H9 (cell line): Measurements from ENCODE around the gene TPSB2. TPM values are rescaled to one million over a fixed set of nuclear protein-coding genes. Genes with fewer than 3 reads are reported as not detected.

Experiments used
- DNase-seq: peaks from one replicate; pipeline ENCODE4 v3.0.0-alpha.2; 2017
- H2AFZ ChIP-seq: one replicate; pipeline ENCODE4 v1.6.1; 2013; ENCODE audit warnings: mild to moderate bottlenecking, low read length, control low read depth, moderate library complexity
- H2AK5ac ChIP-seq: 2 replicates; pipeline ENCODE4 v1.6.1; 2013; ENCODE audit warnings: low read length, control low read depth, mixed read lengths; ENCODE audit not compliant: insufficient read length
- H2BK120ac ChIP-seq: one replicate; pipeline ENCODE4 v1.6.1; 2013; ENCODE audit warnings: low read depth, mild to moderate bottlenecking, low read length, control low read depth, inconsistent platforms; ENCODE audit not compliant: poor library complexity, severe bottlenecking
- H2BK12ac ChIP-seq: 2 replicates; pipeline ENCODE4 v1.6.1; 2013; ENCODE audit warnings: low read length, control low read depth, mixed read lengths, low read depth; ENCODE audit not compliant: insufficient read length
- H2BK15ac ChIP-seq: 2 replicates; pipeline ENCODE4 v1.6.1; 2013; ENCODE audit warnings: low read depth, low read length, control low read depth
- H2BK20ac ChIP-seq: one replicate; pipeline ENCODE4 v1.6.1; 2013; ENCODE audit warnings: low read depth, mild to moderate bottlenecking, low read length, control low read depth, inconsistent platforms; ENCODE audit not compliant: poor library complexity, severe bottlenecking
- H2BK5ac ChIP-seq: 2 replicates; pipeline ENCODE4 v1.6.1; 2013; ENCODE audit warnings: low read length, control low read depth, mixed read lengths; ENCODE audit not compliant: insufficient read length
- H3K14ac ChIP-seq: 2 replicates; pipeline ENCODE4 v1.6.1; 2013; ENCODE audit warnings: low read length, control low read depth; ENCODE audit not compliant: insufficient read depth
- H3K18ac ChIP-seq: 2 replicates; pipeline ENCODE4 v1.6.1; 2013; ENCODE audit warnings: low read depth, mild to moderate bottlenecking, mixed read lengths, low read length, control low read depth; ENCODE audit not compliant: insufficient read length
- H3K23ac ChIP-seq: 2 replicates; pipeline ENCODE4 v1.6.1; 2013; ENCODE audit warnings: low read length, control low read depth, mixed read lengths, low read depth; ENCODE audit not compliant: insufficient read length
- H3K23me2 ChIP-seq: 2 replicates; pipeline ENCODE4 v1.6.1; 2013; ENCODE audit warnings: low read depth, mild to moderate bottlenecking, mixed read lengths, low read length, control low read depth; ENCODE audit not compliant: insufficient read length, poor library complexity, severe bottlenecking
- H3K27ac ChIP-seq: 2 replicates; pipeline ENCODE4 v1.5.1; 2013; ENCODE audit warnings: low read length, control low read depth, mixed read lengths, low read depth; ENCODE audit not compliant: insufficient read length
- H3K27me3 ChIP-seq: 2 replicates; pipeline ENCODE4 v1.6.1; 2013; ENCODE audit warnings: low read length, control low read depth, inconsistent platforms; ENCODE audit not compliant: insufficient read depth
- H3K4ac ChIP-seq: 2 replicates; pipeline ENCODE4 v1.6.1; 2013; ENCODE audit warnings: low read depth, mild to moderate bottlenecking, control low read depth, inconsistent platforms, low read length, moderate library complexity
- H3K4me1 ChIP-seq: 2 replicates; pipeline ENCODE4 v1.6.1; 2013; ENCODE audit warnings: low read length, control low read depth, inconsistent platforms; ENCODE audit not compliant: insufficient read depth
- H3K4me2 ChIP-seq: 2 replicates; pipeline ENCODE4 v1.6.1; 2013; ENCODE audit warnings: low read length, control low read depth, mixed read lengths; ENCODE audit not compliant: insufficient read length, insufficient read depth
- H3K56ac ChIP-seq: 2 replicates; pipeline ENCODE4 v1.6.1; 2013; ENCODE audit warnings: low read depth, mild to moderate bottlenecking, mixed read lengths, low read length, control low read depth; ENCODE audit not compliant: insufficient read length
- H3K79me1 ChIP-seq: 2 replicates; pipeline ENCODE4 v1.6.1; 2013; ENCODE audit warnings: low read depth, mild to moderate bottlenecking, moderate library complexity, low read length, control low read depth, inconsistent platforms; ENCODE audit not compliant: insufficient read depth, poor library complexity, severe bottlenecking
- H3K79me2 ChIP-seq: 2 replicates; pipeline ENCODE4 v1.6.1; 2013; ENCODE audit warnings: low read length, control low read depth, inconsistent platforms; ENCODE audit not compliant: insufficient read depth
- H3K9ac ChIP-seq: 2 replicates; pipeline ENCODE4 v1.6.1; 2013; ENCODE audit warnings: low read length, control low read depth, mixed read lengths; ENCODE audit not compliant: insufficient read length; ENCODE audit errors: extremely low read depth
- H3K9me3 ChIP-seq: one replicate; pipeline ENCODE4 v1.6.1; 2013; ENCODE audit warnings: low read depth, low read length, inconsistent platforms; ENCODE audit not compliant: control insufficient read depth
- H3T11ph ChIP-seq: one replicate; pipeline ENCODE4 v1.6.1; 2013; ENCODE audit warnings: mild to moderate bottlenecking, low read length, control low read depth, inconsistent platforms
- H4K20me1 ChIP-seq: one replicate; pipeline ENCODE4 v1.6.1; 2013; ENCODE audit not compliant: control insufficient read depth, insufficient read length, insufficient read depth
- H4K5ac ChIP-seq: 2 replicates; pipeline ENCODE4 v1.6.1; 2013; ENCODE audit warnings: low read depth, mild to moderate bottlenecking, mixed read lengths, low read length, control low read depth; ENCODE audit not compliant: insufficient read length
- H4K8ac ChIP-seq: replicated peaks from 2 replicates; pipeline ENCODE4 v1.6.1; 2013; ENCODE audit warnings: low read length, control low read depth, mixed read lengths, low read depth; ENCODE audit not compliant: insufficient read length
- H4K91ac ChIP-seq: 2 replicates; pipeline ENCODE4 v1.6.1; 2013; ENCODE audit warnings: low read depth, mild to moderate bottlenecking, moderate library complexity, mixed read lengths, low read length, control low read depth; ENCODE audit not compliant: insufficient read length
- H3K27ac Mint-ChIP-seq, 3 experiments: 2 replicates in 2 of 3; 3 replicates in 1 of 3; pipeline ENCODE4 v1.8.0; 2020 to 2021; ENCODE audit warnings: mixed read lengths in 3 of 3, mild to moderate bottlenecking in 1 of 3, moderate library complexity in 1 of 3
- H3K27me3 Mint-ChIP-seq: 2 replicates; pipeline ENCODE4 v1.8.0; 2021; ENCODE audit warnings: low read depth, mild to moderate bottlenecking, moderate library complexity, mixed read lengths
- H3K36me3 Mint-ChIP-seq, 3 experiments: 2 replicates in 2 of 3; 3 replicates in 1 of 3; pipeline ENCODE4 v1.8.0; 2020 to 2021; ENCODE audit warnings: low read depth in 3 of 3, mixed read lengths in 3 of 3; ENCODE audit not compliant: insufficient read depth in 1 of 3
- H3K4me1 Mint-ChIP-seq, 2 experiments: 2 replicates each; pipeline ENCODE4 v1.8.0; 2020; ENCODE audit warnings: mixed read lengths in 2 of 2
- H3K4me3 Mint-ChIP-seq, 2 experiments: 2 replicates in 1 of 2; 3 replicates in 1 of 2; pipeline ENCODE4 v1.8.0; 2020 to 2021; ENCODE audit warnings: mild to moderate bottlenecking in 2 of 2, mixed read lengths in 2 of 2, moderate library complexity in 1 of 2
- H3K9me3 Mint-ChIP-seq, 2 experiments: 2 replicates in 1 of 2; 3 replicates in 1 of 2; pipeline ENCODE4 v1.8.0; 2020; ENCODE audit warnings: mild to moderate bottlenecking in 2 of 2, mixed read lengths in 2 of 2, moderate library complexity in 1 of 2
- CTCF ChIP-seq: fragments of 200-600 bp; sonication (generic); conservative IDR thresholded peaks from 3 replicates; pipeline ENCODE4 v1.8.0; 2021; ENCODE audit warnings: antibody characterized with exemption, mild to moderate bottlenecking
- WGBS: extraction: QIAGEN DNeasy Blood & Tissue Kit; methylation state at CpG from one replicate; pipeline ENCODE4 v1.1.7; 2013; ENCODE audit warnings: missing lambda C conversion rate, low lambda C conversion rate, mixed read lengths; ENCODE audit not compliant: insufficient read length; ENCODE audit errors: extremely low coverage; 5-methylcytosine and 5-hydroxymethylcytosine counted together
- total RNA-seq: library from RNA; stranded (reverse); gene quantifications from 2 replicates; pipeline ENCODE4 v1.2.1, GENCODE V29; 2021

Gene TPSB2
- total RNA-seq, 1 experiment from 2014 or later, result not detected

- Histone ChIP-seq H4K20me1 (no peaks in the 10 kb centered on the region), H3T11ph (no peak overlapping the region), H3K4ac (no peak overlapping the region), H3K79me2 (no peaks in the 10 kb centered on the region), H3K56ac (no peak overlapping the region), H3K27ac (no peak overlapping the region), H2BK12ac (no peak overlapping the region), H2BK15ac (no peak overlapping the region), H3K18ac (no peak overlapping the region), H4K8ac (no peak overlapping the region), H2BK5ac (no peak overlapping the region), H3K79me1 (no peaks in the 10 kb centered on the region), H3K23ac (no peak overlapping the region), H3K9ac (no peak overlapping the region), H3K27me3 (no peaks in the 10 kb centered on the region), H2BK20ac (no peak overlapping the region), H3K4me2 (no peak overlapping the region), H2BK120ac (no peak overlapping the region), H2AFZ (no peak overlapping the region), H3K4me1 (no peaks in the 10 kb centered on the region), H4K5ac (no peak overlapping the region), H4K91ac (no peak overlapping the region), H3K23me2 (no peaks in the 10 kb centered on the region), H2AK5ac (no peak overlapping the region), H3K9me3 (no peaks in the 10 kb centered on the region), H3K14ac (no peak overlapping the region)
- Mint-ChIP-seq H3K27ac (no peak overlapping the region), H3K36me3 (peaks cover 0 to 34% (median 32%) of the 10 kb centered on the region in 3 experiments; a peak in 6 of 7 replicates), H3K4me3 (no peak overlapping the region), H3K4me1 (peaks cover 0 to 2% of the 10 kb centered on the region in 2 experiments; a peak in 1 of 4 replicates), H3K9me3 (no peaks in the 10 kb centered on the region), H3K27me3 (no peaks in the 10 kb centered on the region)
- WGBS, result no CpG with 5 or more reads among the region's 21 CpGs
- no peak for DNase-seq
- no peak for TF ChIP-seq CTCF
These were observed 25.1 kb downstream of the TPSB2 start for GRCh38 chr16:1204933-1205332.
